Lower leg skin (tissue), 3 donors: Measurements from ENCODE around the gene PPP1R14D.

ENCODE experiments used
- CTCF ChIP-seq, 3 donors: fragments of 450-650 bp; IDR thresholded peaks; one replicate each; pipeline ENCODE4 v1.5.1; 2016; ENCODE audit warnings: antibody characterized with exemption in 3 of 3, mild to moderate bottlenecking in 3 of 3, moderate library complexity in 2 of 3
- POLR2A ChIP-seq, 2 donors: fragments of 450-650 bp; IDR thresholded peaks; one replicate each; pipeline ENCODE4 v1.6.1; 2016 to 2017; ENCODE audit warnings: antibody characterized with exemption in 2 of 2, mild to moderate bottlenecking in 1 of 2, moderate library complexity in 1 of 2

GRCh38 chr15:40807888-40808461, 20.5 kb downstream of the PPP1R14D start:
- no peak for TF ChIP-seq CTCF (IDR thresholded peaks at IDR 0.05)
- no peak for TF ChIP-seq POLR2A (IDR thresholded peaks at IDR 0.05)
